ENCODE measurements around the gene HIPK2. TPM values are rescaled to one million over a fixed set of nuclear protein-coding genes. Genes with fewer than 3 reads are reported as not detected.

Gene HIPK2
- total and polyA plus RNA-seq, 10 of the 15 experiments (the other 5 are each of a cell fraction or from before 2014, with no cell fraction given) = 1.7 to 39.0 (median 9.4) TPM

DNA sequence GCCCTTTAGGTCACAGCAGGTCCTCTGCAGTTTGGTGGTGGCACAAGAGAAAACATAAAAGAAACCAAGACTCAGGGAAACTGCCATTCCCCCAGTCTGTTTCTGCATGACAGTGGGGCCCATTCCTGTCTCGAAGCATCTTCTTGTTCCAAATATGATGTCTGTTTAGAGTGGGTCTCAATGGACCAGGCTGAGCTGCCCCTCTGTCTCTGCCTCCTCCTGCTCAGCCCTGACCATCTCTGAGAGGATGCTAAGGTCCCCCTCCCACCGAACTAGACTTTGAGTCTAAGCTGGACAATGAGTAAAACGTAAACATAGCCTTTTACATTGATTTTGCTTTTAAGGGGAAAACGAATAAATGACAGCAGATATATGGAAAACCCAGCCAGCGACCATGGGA is 213.9 kb downstream of the HIPK2 start:
- WGBS (ENCODE audit: insufficient coverage, insufficient replicate concordance, low lambda C conversion rate, missing lambda C conversion rate) = 92% methylated on average over 5 of the region's 5 CpGs
- Histone ChIP-seq H3K9ac (ENCODE audit: control insufficient read depth, insufficient read depth, low read length) (no peak overlapping the region), H3K4me2 (ENCODE audit: control insufficient read depth, insufficient read depth) (no peak overlapping the region), H3K27ac (ENCODE audit: control insufficient read depth, insufficient read depth) (no peak overlapping the region), H3K79me2 (ENCODE audit: control insufficient read depth, insufficient read depth, low read length) (no peaks in the 10 kb centered on the region), H3K4me3 (no peak overlapping the region), H3K9me3 (replicated peaks; ENCODE audit: control insufficient read depth, insufficient read depth, low read length) (no peaks in the 10 kb centered on the region; the same call in 2 of the 3 replicates), H2AFZ (ENCODE audit: control insufficient read depth, low read depth, low read length) (no peak overlapping the region), H3K36me3 (ENCODE audit: control insufficient read depth in 2 of 2, insufficient read depth in 2 of 2, low read length in 1 of 2) (no peaks in the 10 kb centered on the region; a peak in 1 of 4 replicates), H4K20me1 (ENCODE audit: control insufficient read depth, insufficient read depth) (no peaks in the 10 kb centered on the region), H3K27me3 (replicated peaks in 1 of 2; ENCODE audit: control insufficient read depth in 2 of 2, insufficient read depth in 2 of 2, low read length in 1 of 2) (no peaks in the 10 kb centered on the region), H3K4me1 (ENCODE audit: control insufficient read depth, insufficient read depth, low read length) (no peaks in the 10 kb centered on the region)
- BruUV-seq (replicated peaks) = no TSS peak
- ChIA-PET CTCF (interaction anchor here (1.4 kb wide), 1 partner anchor 9 kb away, joined by 4 read pairs; no protein-coding TSS in a partner anchor), POLR2A (no interaction called here), SMC1A (ENCODE audit: uncharacterized antibody, unreplicated experiment) (no interaction called here), RAD21 (ENCODE audit: unreplicated experiment) (interaction anchor here (1.4 kb wide), 1 partner anchor 82 kb away, joined by 4 read pairs; no protein-coding TSS in a partner anchor)
- FAIRE-seq (no peak), DNase-seq (ENCODE audit: low read depth, low spot score) (no peak), ATAC-seq (no peak)
- in situ Hi-C loops (cut with MboI) (no loop called here), intact Hi-C loops (cut with micrococcal nuclease; ENCODE audit: unreplicated experiment) (no loop called here)
- TF ChIP-seq POU2F2 (IDR thresholded peaks at IDR 0.05; ENCODE audit: borderline replicate concordance, low read depth, low read length) = no peak
- TF ChIP-seq PML (IDR thresholded peaks at IDR 0.05; ENCODE audit: low read length) = no peak
- TF ChIP-seq FOXM1 (IDR thresholded peaks at IDR 0.05; ENCODE audit: low read depth, low read length) = no peak
- no peak for TF ChIP-seq SIN3A (IDR thresholded peaks at IDR 0.05; ENCODE audit: low read depth, low read length)
- no peak for TF ChIP-seq MYC (IDR thresholded peaks at IDR 0.05; ENCODE audit: insufficient read depth, insufficient read length, insufficient replicate concordance, low read length, severe bottlenecking)
- no peak for TF ChIP-seq EGR1 (IDR thresholded peaks at IDR 0.05; ENCODE audit: borderline replicate concordance in 1 of 2, low read depth in 2 of 2, low read length in 2 of 2)
- no peak for TF ChIP-seq RBBP5 (conservative IDR thresholded peaks at IDR 0.05)
- no peak for TF ChIP-seq CBX3 (IDR thresholded peaks at IDR 0.05; ENCODE audit: borderline replicate concordance, low read depth)
- no peak for TF ChIP-seq IKZF2 (IDR thresholded peaks at IDR 0.05)

All from GM12878 (cell line).